CD4-positive, alpha-beta T cell (primary cell): ENCODE results near the gene SPINK2. TPM values are rescaled to one million over a fixed set of nuclear protein-coding genes. Genes with fewer than 3 reads are reported as not detected.

Experiments used
- ATAC-seq: fragments of 200-7000 bp; cut with Tn5 transposase; one replicate; pipeline ENCODE4 v1.10.0; 2022; ENCODE audit warnings: mild to moderate bottlenecking; ENCODE audit not compliant: poor library complexity
- CTCF ChIA-PET: fragments of 350-600 bp; sonication (Branson Sonifier 250); formaldehyde crosslinking; loops from one replicate; lab custom pipeline; 2021; ENCODE audit warnings: antibody characterized with exemption, inconsistent platforms; lab: Charles Lee
- POLR2A ChIA-PET: fragments of 350-600 bp; sonication (Branson Sonifier 250); formaldehyde crosslinking; loops from one replicate; lab custom pipeline; 2021; ENCODE audit warnings: antibody characterized with exemption, inconsistent platforms; lab: Charles Lee
- DNase-seq, 14 experiments: peaks; one replicate each; pipeline ENCODE4 v3.0.0-alpha.2; 2013 to 2020; ENCODE audit warnings: mixed read lengths in 2 of 14
- H3K27ac ChIP-seq, 2 donors: one replicate each; pipeline versions ENCODE4 v1.5.1 to v1.7.0; 2013; ENCODE audit warnings: low read length in 2 of 2, low read depth in 1 of 2, mild to moderate bottlenecking in 1 of 2
- H3K27me3 ChIP-seq, 2 experiments: 1 replicate in 1 of 2; 2 replicates in 1 of 2; pipeline versions ENCODE4 v1.6.1 to v1.7.0; 2013; ENCODE audit warnings: low read length in 2 of 2, control low read depth in 1 of 2, mild to moderate bottlenecking in 1 of 2, moderate library complexity in 1 of 2; ENCODE audit not compliant: insufficient read depth in 2 of 2, control insufficient read depth in 1 of 2
- H3K36me3 ChIP-seq: one replicate; pipeline ENCODE4 v1.6.1; 2013; ENCODE audit warnings: low read length, control low read depth; ENCODE audit not compliant: insufficient read depth
- H3K4me1 ChIP-seq: one replicate; pipeline ENCODE4 v1.6.1; 2013; ENCODE audit warnings: low read length, control low read depth; ENCODE audit not compliant: insufficient read depth
- H3K4me3 ChIP-seq: one replicate; pipeline ENCODE4 v1.5.1; 2013; ENCODE audit warnings: mild to moderate bottlenecking, low read length, moderate library complexity
- H3K9me3 ChIP-seq, 2 experiments: 1 replicate in 1 of 2; 2 replicates in 1 of 2; pipeline versions ENCODE4 v1.6.1 to v1.7.0; 2013; ENCODE audit warnings: low read length in 2 of 2, mild to moderate bottlenecking in 2 of 2, control low read depth in 1 of 2, moderate library complexity in 1 of 2; ENCODE audit not compliant: control insufficient read depth in 1 of 2, insufficient read depth in 1 of 2
- H3K27ac Mint-ChIP-seq: one replicate; pipeline ENCODE4 v1.8.0; 2020; ENCODE audit warnings: mixed read lengths
- H3K27me3 Mint-ChIP-seq: one replicate; pipeline ENCODE4 v1.8.0; 2021; ENCODE audit warnings: mixed read lengths
- H3K36me3 Mint-ChIP-seq: one replicate; pipeline ENCODE4 v1.8.0; 2021; ENCODE audit warnings: low read depth, mixed read lengths
- H3K4me1 Mint-ChIP-seq: one replicate; pipeline ENCODE4 v1.8.0; 2021; ENCODE audit warnings: low read depth, mixed read lengths
- H3K4me3 Mint-ChIP-seq: one replicate; pipeline ENCODE4 v1.8.0; 2020; ENCODE audit warnings: mild to moderate bottlenecking, mixed read lengths
- H3K9me3 Mint-ChIP-seq: one replicate; pipeline ENCODE4 v1.8.0; 2020; ENCODE audit warnings: mixed read lengths
- intact Hi-C, 2 experiments: fragments of 100-400 bp; cut with DNase I in 1 of 2; cut with micrococcal nuclease in 1 of 2; formaldehyde crosslinking; loops; one replicate each; pipeline versions ENCODE4 v1.15.1 to v1.9.0; 2023 to 2025; cut with DNase I, micrococcal nuclease
- total RNA-seq, 174 experiments: library from RNA in 2 of 174; stranded (reverse) in 2 of 174; gene quantifications; one replicate each; pipeline ENCODE4 v1.2.3 and lab custom pipeline; 2021 to 2026
- TF ChIP-seq, protein P1 (sequence below): fragments of 200-600 bp; IDR thresholded peaks from one replicate; pipeline ENCODE4 v1.8.0; 2022; ENCODE audit warnings: antibody characterized with exemption, mild to moderate bottlenecking

SPINK2 gene
- total RNA-seq, 2 experiments from 2014 or later: 4.0 to 5.2 TPM

GRCh38 chr4:56762484-56763250, 58.8 kb downstream of the SPINK2 start:
- peaks cover 55% of the 10 kb centered on the region for H3K4me1 Mint-ChIP-seq
- POLR2A ChIA-PET: interaction anchor here (0.6 to 1.6 kb wide), 5 partner anchors 12 to 332 kb away, joined by 3 to 4 read pairs (median 3); partner anchors contain the start of gene NOA1
- no peaks in the 10 kb centered on the region for H3K9me3 Mint-ChIP-seq
- H3K4me3 Mint-ChIP-seq: peak overlapping the region; percentile 38
- Histone ChIP-seq H3K9me3 (no peaks in the 10 kb centered on the region), H3K36me3 (no peaks in the 10 kb centered on the region), H3K27ac (no peak overlapping the region), H3K4me3 (no peak overlapping the region), H3K4me1 (peaks cover 26% of the 10 kb centered on the region), H3K27me3 (no peaks in the 10 kb centered on the region)
- ATAC-seq (peak; percentile 57), DNase-seq (peak in 9 of 14 experiments; percentile 5 to 58 (median 15))
- TF ChIP-seq, protein P1, sequence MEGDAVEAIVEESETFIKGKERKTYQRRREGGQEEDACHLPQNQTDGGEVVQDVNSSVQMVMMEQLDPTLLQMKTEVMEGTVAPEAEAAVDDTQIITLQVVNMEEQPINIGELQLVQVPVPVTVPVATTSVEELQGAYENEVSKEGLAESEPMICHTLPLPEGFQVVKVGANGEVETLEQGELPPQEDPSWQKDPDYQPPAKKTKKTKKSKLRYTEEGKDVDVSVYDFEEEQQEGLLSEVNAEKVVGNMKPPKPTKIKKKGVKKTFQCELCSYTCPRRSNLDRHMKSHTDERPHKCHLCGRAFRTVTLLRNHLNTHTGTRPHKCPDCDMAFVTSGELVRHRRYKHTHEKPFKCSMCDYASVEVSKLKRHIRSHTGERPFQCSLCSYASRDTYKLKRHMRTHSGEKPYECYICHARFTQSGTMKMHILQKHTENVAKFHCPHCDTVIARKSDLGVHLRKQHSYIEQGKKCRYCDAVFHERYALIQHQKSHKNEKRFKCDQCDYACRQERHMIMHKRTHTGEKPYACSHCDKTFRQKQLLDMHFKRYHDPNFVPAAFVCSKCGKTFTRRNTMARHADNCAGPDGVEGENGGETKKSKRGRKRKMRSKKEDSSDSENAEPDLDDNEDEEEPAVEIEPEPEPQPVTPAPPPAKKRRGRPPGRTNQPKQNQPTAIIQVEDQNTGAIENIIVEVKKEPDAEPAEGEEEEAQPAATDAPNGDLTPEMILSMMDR: no peak
- peak overlapping the region; percentile 72 for H3K27ac Mint-ChIP-seq
- no peaks in the 10 kb centered on the region for H3K36me3 Mint-ChIP-seq
- intact Hi-C loops: no loop called here
- no peaks in the 10 kb centered on the region for H3K27me3 Mint-ChIP-seq
- CTCF ChIA-PET: no interaction called here

DNA sequence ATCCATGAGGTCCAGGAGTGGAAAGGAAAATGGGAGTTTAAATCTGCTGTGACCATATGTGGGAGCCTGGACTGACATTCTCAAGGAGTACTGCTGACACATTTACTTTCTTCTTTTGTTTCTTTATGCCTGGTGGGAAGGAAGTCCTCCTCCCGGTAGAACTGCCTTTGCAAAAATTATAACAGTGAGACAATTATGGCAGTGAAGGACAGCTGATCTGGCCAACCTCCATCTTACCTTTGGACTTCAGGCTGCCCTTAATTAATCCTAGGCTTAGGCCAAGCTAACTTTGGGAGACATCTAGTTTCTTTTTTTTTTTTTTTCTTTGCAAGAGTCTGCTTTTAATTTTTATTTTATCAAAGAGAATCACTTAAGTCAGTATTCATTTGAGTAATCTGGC, 61.3 kb downstream of the SPINK2 start:
- CTCF ChIA-PET: interaction anchor here (0.7 kb wide), 1 partner anchor 324 kb away, joined by 4 read pairs; no protein-coding TSS in a partner anchor
- ATAC-seq: no peak
- no peak overlapping the region for H3K4me3 Mint-ChIP-seq

More for the DNA sequence above, 61.3 kb downstream of the SPINK2 start:
- DNase-seq: no peak
- no peaks in the 10 kb centered on the region for H3K27me3 ChIP-seq
- H3K36me3 Mint-ChIP-seq: no peaks in the 10 kb centered on the region
- peaks cover 76% of the 10 kb centered on the region for H3K4me1 Mint-ChIP-seq
- TF ChIP-seq, protein P1: no peak
- no peaks in the 10 kb centered on the region for H3K9me3 ChIP-seq
- H3K27me3 Mint-ChIP-seq: no peaks in the 10 kb centered on the region
- H3K9me3 Mint-ChIP-seq: no peaks in the 10 kb centered on the region
- POLR2A ChIA-PET: no interaction called here
- peaks cover 47% of the 10 kb centered on the region for H3K4me1 ChIP-seq
- H3K27ac Mint-ChIP-seq: peak overlapping the region; percentile 89
- H3K27ac ChIP-seq: no peak overlapping the region
- no peak overlapping the region for H3K4me3 ChIP-seq
- no peaks in the 10 kb centered on the region for H3K36me3 ChIP-seq
- intact Hi-C loops: no loop called here

Other genes starting within 250 kb of the SPINK2 start
- gene HOPX, start 140.4 kb downstream of the SPINK2 start, total RNA-seq: 1 to 10 TPM; 4.3 to 5.9 TPM
- gene REST, start 86.2 kb upstream of the SPINK2 start, total RNA-seq: 10 to 100 TPM; 56.8 to 57.6 TPM
- 10 to 100 TPM; 14.3 to 15.6 TPM for gene NOA1, start 155.9 kb upstream of the SPINK2 start, total RNA-seq
- gene POLR2B, start 157.2 kb upstream of the SPINK2 start, total RNA-seq: 10 to 100 TPM; 70.0 to 72.5 TPM